ENCODE data around the gene ST6GALNAC1.
"Not testable (repeated sequence)": the region's sequence is repeated elsewhere in the genome, so short reads cannot be mapped to it uniquely, and the experiment has no call there.

ST6GALNAC1 gene

DNA sequence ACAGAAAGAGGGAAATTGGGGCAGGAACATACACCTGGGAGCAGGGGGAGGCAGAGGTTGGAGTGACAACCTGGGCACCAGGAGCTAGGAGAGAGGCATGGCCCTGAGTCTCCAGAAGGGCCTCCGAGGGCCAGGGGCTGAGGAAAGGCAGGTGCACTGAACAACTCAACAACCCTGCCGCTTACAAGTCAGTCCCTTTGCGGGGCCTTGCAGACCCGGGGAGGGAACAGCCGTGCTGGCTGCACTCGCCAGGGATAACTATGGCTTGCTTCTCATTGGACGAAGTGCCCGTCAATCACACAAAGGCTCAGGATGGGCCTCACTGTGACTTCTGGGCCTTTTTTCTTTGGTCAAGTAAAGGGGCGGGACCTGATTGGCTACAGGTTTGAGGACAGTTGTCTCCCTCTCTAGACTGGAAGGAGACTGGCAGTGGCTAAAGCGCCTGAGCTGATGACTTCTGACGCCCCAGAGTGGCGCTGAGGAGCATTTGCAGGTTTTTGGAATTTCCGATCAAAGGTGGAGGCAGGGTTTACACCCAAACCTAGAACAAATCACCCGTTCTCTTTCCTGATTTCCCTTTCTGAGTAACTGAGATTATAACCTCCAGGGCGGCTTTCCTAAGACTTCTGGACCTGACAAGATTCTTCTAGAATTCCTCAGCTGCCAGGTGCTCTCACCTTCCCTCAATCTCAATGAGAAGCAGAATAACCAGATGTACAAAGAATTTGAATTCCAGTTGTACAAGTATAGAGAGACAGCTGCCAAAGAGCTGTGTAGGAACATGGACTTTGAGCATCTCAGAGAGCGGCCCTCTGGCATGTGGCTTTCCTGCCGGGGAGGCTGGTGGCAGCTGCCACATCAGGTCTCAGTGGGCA, 30.3 kb downstream of the ST6GALNAC1 start:
- H3K4me3 ChIP-seq (ENCODE audit: low read depth, low read length), result no peak overlapping the region
- TF ChIP-seq, protein P1, sequence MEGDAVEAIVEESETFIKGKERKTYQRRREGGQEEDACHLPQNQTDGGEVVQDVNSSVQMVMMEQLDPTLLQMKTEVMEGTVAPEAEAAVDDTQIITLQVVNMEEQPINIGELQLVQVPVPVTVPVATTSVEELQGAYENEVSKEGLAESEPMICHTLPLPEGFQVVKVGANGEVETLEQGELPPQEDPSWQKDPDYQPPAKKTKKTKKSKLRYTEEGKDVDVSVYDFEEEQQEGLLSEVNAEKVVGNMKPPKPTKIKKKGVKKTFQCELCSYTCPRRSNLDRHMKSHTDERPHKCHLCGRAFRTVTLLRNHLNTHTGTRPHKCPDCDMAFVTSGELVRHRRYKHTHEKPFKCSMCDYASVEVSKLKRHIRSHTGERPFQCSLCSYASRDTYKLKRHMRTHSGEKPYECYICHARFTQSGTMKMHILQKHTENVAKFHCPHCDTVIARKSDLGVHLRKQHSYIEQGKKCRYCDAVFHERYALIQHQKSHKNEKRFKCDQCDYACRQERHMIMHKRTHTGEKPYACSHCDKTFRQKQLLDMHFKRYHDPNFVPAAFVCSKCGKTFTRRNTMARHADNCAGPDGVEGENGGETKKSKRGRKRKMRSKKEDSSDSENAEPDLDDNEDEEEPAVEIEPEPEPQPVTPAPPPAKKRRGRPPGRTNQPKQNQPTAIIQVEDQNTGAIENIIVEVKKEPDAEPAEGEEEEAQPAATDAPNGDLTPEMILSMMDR (IDR thresholded peaks at IDR 0.05; ENCODE audit: borderline replicate concordance, insufficient read depth, low read depth, low read length), result no peak

DNA sequence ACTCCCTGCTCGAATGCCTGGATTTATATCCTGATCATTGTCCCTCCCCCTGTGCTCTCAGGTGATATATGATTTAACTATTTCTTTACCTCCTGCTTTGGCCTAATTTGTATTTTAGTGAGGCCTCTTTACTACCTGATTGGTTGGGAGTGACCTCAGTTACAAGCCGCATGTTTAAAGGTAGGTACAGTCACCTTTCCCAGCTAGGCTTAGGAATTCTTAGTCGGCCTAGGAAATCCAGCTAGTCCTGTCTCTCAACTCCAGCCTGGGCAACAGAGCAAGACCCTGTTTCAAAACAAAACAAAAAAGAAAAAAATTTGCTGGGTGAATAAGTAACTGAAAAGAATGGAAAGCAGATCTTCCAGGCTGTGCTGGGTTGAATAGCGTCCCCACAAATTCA, 31.1 kb downstream of the ST6GALNAC1 start:
- H3K4me3 ChIP-seq (ENCODE audit: low read depth, low read length), result no peak overlapping the region
- TF ChIP-seq, protein P1 (IDR thresholded peaks at IDR 0.05; ENCODE audit: borderline replicate concordance, insufficient read depth, low read depth, low read length), result no peak

DNA sequence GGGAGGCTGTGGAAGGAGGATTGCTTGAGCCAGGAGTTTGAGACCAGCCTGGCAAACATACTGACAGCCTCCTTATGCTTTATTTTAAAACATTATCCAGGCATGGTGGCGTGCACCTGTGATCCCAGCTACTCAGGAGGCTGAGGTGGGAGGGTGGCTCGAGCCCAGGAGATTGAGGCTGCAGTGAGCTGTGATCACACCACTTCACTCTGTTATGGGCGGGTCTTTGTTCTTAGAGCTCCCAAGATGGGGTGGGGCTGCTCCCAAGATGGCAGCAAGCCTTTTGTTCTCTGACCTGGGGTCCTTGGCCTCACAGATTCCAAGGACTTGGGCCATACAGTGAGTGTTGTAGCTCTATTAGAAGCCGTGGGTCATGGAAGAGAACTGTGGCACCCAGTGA, 31.8 kb downstream of the ST6GALNAC1 start:
- TF ChIP-seq, protein P1 (IDR thresholded peaks at IDR 0.05; ENCODE audit: borderline replicate concordance, insufficient read depth, low read depth, low read length), result no peak
- H3K4me3 ChIP-seq (ENCODE audit: low read depth, low read length), result no peak overlapping the region

DNA sequence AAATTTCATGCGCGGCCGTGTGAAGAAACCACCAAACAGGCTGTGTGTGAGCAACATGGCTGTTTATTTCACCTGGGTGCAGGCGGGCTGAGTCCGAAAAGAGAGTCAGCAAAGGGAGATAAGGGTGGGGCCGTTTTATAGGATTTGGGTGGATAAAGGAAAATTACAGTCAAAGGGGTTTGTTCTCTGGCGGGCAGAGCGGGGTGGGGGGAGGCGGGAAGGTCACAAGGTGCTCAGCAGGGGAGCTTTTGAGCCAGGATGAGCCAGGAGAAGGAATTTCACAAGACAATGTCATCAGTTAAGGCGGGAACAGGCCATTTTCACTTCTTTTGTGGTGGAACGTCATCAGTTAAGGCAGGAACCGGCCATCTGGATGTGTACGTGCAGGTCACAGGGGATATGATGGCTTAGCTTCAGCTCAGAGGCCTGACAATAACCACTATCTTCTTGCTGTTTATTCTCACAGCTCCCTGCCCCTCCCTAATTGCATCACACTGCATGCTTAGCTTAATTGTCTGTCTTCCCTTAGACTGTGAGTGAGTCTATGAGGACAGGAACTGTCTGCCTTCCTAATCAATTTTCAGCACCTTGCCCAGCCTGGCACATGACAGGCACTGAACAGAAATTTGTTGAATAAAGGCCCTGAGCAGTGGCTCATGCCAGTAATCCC, 32.3 kb downstream of the ST6GALNAC1 start:
- H3K4me3 ChIP-seq (ENCODE audit: low read depth, low read length), result not testable (repeated sequence)

DNA sequence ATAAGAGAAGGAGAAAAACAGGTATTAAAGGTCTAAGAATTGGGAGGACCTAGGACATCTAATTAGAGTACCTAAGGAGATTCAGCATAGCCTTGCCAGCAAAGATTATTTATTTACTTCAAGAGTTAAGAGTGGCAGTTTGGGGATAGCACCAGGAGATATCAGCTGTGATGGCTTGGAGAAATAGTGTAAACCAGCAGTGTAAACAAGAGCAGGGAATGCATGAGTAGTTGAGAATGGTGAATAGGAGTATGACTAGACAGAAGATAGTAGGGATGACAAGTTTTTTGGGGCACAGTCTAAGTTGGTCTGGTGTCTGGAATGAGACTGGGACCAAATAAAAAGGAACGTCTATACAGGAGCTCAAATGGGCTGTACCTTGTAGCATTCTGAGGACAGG, 36.9 kb downstream of the ST6GALNAC1 start:
- H3K4me3 ChIP-seq (ENCODE audit: low read depth, low read length), result not testable (repeated sequence)

DNA sequence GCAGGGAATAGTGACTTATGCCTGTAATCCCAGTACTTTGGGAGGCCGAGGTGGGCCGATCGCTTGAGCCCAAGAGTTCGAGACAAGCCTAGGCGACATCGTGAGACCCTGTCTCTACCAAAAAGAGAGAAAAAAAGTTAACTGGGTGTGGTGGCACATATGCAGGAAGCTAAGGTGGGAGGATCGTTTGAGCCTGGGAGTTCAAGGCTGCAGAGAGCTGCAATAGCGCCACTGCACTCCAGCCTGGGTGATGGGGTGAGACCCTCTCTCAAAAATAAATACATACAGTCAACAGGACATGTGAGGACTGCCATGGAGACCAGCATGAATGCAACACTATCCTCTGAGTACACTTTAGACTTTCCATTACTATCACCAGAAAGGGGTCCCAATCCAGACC, 42.5 kb downstream of the ST6GALNAC1 start:
- TF ChIP-seq, protein P1 (IDR thresholded peaks at IDR 0.05; ENCODE audit: borderline replicate concordance, insufficient read depth, low read depth, low read length), result no peak
- H3K4me3 ChIP-seq (ENCODE audit: low read depth, low read length), result no peak overlapping the region

DNA sequence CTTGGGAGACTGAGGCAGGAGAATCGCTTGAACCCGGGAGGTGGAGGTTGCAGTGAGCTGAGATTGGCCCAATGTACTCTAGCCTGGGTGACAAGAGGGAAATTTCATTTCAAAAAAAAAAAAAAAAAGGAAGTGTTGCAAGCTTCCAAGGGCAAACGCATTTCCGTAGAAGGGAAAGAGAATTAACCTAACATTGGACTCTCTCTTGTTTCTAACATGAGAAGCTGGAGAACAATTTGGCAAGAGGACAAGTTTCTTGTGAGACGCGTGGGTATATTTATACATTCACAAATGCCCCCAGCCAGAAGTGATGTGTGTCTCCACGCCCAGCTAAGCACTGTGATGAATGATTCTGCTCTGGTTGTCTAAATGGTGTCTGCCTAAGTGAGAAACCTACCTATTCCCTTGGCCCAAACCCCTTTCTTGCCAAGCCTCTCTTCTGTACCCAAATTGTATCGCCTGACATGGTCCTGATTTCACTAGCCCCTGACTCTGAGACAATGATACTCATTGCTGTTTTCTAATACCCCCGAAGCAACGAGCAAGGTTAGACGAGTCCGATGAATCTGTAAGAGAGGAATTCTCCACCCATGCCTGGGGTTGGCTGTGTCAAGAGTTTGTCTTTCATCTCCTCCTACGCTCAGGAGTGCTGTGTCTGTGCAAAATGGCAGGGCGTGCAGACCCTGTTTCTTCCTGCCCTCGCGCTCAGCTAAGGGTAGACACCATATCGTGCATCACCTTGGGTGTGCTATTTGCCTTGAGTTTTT, 43.7 kb downstream of the ST6GALNAC1 start:
- TF ChIP-seq, protein P1 (IDR thresholded peaks at IDR 0.05; ENCODE audit: borderline replicate concordance, insufficient read depth, low read depth, low read length), result no peak
- no peak overlapping the region for H3K4me3 ChIP-seq (ENCODE audit: low read depth, low read length)
